ENCODE results near the gene DEXI. TPM values are rescaled to one million over a fixed set of nuclear protein-coding genes. Genes with fewer than 3 reads are reported as not detected.
"Not testable (repeated sequence)": the region's sequence is repeated elsewhere in the genome, so short reads cannot be mapped to it uniquely, and the experiment has no call there.

Gene DEXI
- total and polyA plus RNA-seq, 2 of the 4 experiments (the other 2 are of a cell fraction): 43.7 to 63.6 TPM

DNA sequence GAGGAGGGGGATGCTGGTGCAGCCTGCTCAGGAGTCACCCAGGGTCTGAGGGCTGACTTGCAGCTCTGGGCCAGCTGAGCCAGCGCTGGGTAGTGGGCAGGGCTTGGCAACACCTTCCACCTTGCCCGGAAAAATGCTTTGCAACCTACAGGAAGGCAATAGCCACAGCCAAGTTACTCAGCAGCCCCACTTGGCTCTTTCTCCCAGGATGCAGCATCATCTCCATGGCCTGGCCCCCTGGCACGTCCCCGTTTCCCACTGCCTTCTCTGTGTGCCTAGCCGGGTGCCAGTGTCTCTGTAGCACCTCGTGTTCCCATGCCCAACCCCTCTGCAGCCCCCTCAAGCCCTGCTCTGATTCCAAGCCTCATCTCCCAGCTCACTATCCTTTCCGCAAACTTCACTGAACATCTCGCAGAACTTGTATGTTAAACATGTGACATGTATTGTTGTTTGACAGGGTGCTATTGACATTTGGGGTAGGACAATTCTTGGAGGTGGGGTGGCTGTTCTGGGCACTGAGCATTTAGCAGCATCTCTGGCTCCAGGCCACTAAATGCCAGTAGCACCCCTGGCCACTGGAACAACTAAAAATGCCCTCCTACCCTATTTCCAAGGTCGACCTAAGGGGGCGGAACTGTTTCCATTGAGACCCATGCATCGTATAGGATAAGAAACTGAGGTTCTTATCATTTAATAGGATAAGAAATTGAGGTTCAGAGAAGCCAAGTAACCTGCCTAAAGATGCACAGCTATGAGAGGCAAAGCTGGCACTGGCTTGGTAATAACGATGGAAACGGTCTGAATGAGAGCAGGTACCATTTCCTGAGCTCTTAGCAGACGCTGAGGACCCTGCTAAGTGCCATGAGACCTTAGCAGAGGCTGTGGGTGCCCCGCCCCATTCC is 12.2 kb downstream of the DEXI start (continued):
- TF ChIP-seq CEBPB (IDR thresholded peaks at IDR 0.05; ENCODE audit: low read depth, low read length): no peak

GRCh38 chr16:10929097-10929496 is 13.2 kb downstream of the DEXI start:
- H3K4me2 ChIP-seq (ENCODE audit: low read depth, low read length); BruUV-seq (replicated peaks); H3K18ac ChIP-seq (ENCODE audit: low read depth, low read length); DNase-seq; H3K27me3 ChIP-seq (ENCODE audit: control insufficient read depth, insufficient read depth, low read length); H3K4me1 ChIP-seq (ENCODE audit: control insufficient read depth, insufficient read depth, low read length); H2AK9ac ChIP-seq (replicated peaks; ENCODE audit: low read depth, low read length, poor library complexity); H3K9me3 ChIP-seq (ENCODE audit: control insufficient read depth, insufficient read depth, low read length); H3K9me1 ChIP-seq (ENCODE audit: insufficient read depth, low read length); H2BK15ac ChIP-seq (ENCODE audit: low read depth, low read length); H3K14ac ChIP-seq (replicated peaks; ENCODE audit: low read depth, low read length); H2BK120ac ChIP-seq (ENCODE audit: low read depth, low read length); H3K56ac ChIP-seq (ENCODE audit: extremely low read depth, insufficient read depth, low read length); H3K4me3 ChIP-seq (ENCODE audit: insufficient read depth, low read depth, low read length); H4K91ac ChIP-seq (ENCODE audit: insufficient read depth, low read depth, low read length); dilution Hi-C loops (cut with HindIII; ENCODE audit: low sequenced_read_pairs, unreplicated experiment); H2AFZ ChIP-seq (replicated peaks; ENCODE audit: low read length, poor library complexity); H3K9ac ChIP-seq (ENCODE audit: low read depth, low read length); ATAC-seq (ENCODE audit: low read depth); H3K4ac ChIP-seq (ENCODE audit: low read depth, low read length); H3K23ac ChIP-seq (ENCODE audit: low read depth, low read length); CTCF ChIA-PET; intact Hi-C loops (cut with micrococcal nuclease); H2BK5ac ChIP-seq (ENCODE audit: low read depth, low read length, poor library complexity, severe bottlenecking); POLR2A ChIA-PET (ENCODE audit: unreplicated experiment); H4K5ac ChIP-seq (ENCODE audit: low read depth, low read length); H2BK20ac ChIP-seq (ENCODE audit: low read depth, low read length); H4K8ac ChIP-seq (ENCODE audit: low read depth in 2 of 2, low read length in 2 of 2); H2AK5ac ChIP-seq (ENCODE audit: low read depth, low read length); H3K27ac ChIP-seq (ENCODE audit: insufficient read depth, low read length): not testable (repeated sequence)
- peaks cover 40% of the 10 kb centered on the region for H4K20me1 ChIP-seq (ENCODE audit: insufficient read depth, low read length)
- 92% methylated on average over 10 of the region's 12 CpGs; no CpG with 5 or more reads in 1 of the 2 experiments for WGBS, 2 experiments (ENCODE audit: extremely low coverage in 2 of 2, insufficient read length in 1 of 2)
- peaks cover 28 to 38% of the 10 kb centered on the region in 2 experiments for H3K79me1 ChIP-seq (ENCODE audit: low read depth in 1 of 2, low read length in 2 of 2)
- in situ Hi-C loops (cut with MboI; ENCODE audit: low sequenced_read_pairs): loop anchor here (25.0 kb wide), 1 partner anchor 1817 kb away; no protein-coding TSS in a partner anchor
- peaks cover 50% of the 10 kb centered on the region for H3K36me3 ChIP-seq (ENCODE audit: control insufficient read depth, insufficient read depth, low read length)
